Retina (tissue), 1 donor: Measurements from ENCODE around the gene SIX1.

Source experiments
- DNase-seq: peaks from one replicate; pipeline ENCODE4 v3.0.0-alpha.2; 2016

SIX1 gene

DNA sequence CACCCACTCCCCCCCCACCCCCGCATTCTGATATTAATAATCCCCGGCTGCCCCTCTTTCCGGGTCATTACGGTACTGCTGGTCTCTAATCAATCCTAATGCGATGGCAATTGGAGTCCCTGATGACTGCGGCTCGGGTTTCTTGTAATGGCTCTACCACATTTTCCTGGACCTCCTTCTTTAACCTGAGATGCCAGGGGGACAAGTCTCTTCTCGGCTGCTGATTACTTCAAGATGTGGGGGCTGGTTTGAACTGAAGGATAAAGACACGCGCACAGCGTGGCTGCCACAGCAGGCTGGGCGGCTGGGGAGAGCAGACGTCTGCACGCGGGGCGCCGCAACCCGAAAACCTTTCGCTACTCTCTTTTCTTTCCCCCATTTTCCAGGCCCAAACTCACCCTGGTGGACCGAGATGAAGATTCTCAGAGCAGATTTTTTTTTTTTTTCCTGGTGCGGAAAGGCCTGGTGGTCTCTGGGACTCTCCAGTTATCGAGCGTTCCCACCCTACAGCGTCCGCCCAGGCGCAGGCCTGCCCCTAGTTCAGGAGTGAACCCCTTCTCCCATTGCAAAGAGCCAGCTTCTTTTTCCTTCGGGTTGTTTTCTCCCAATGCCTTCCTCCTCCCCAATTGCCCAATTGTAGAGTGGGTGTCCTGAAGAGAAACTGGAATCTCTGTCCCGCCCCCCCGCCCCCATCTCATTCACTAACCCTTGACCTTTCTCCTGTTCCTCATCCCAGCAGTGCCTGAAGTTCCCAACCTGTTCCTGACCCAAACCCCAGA lies 6.0 kb upstream of the SIX1 start:
- DNase-seq, result peak; percentile 70

DNA sequence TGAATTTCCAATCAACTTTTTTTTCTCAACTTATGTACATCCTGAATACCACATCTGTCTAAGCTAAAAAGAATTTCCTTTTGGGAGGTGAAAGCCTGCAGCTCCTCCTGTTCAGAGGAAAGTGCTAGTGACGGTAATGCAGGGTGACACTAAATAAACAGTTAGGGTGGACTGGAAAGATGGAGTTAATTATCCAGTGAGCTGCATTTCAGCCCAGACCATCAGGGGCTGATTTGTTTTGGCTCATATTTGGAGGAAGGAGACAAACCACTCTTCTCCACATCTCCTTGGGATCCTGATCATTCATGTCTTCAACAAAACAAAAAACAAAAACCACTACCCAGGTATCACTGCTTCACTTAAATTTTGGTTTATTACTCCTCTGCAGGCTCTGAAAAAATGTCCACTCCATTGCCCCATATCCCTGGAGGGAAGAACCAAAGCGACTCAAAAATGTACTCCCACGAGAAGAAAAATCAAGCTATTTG lies 5.1 kb upstream of the SIX1 start:
- peak; percentile 55 for DNase-seq

DNA sequence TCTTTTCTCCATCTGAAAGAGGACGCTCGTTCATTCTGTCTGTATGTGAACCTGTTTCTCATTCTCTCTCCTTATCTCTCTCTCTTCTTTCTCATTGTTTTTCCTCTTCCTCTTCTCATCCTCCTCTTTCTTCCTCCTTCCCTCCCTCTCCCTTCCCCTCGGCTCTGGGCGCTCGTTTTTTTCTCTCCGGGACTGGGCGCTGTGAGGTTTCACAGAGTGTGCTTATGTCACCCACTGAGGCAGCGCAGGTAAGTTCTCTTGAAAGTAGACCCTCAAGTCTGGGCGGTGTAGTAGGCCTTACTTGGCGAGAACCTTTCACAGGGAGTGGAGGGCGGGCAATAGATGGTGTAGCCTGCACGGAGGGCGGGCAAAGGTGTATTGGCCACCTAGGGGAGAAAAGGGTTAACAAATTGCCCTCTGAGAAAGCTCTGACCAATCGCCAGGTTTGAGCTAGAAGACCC lies 4.5 kb upstream of the SIX1 start:
- no peak for DNase-seq

DNA sequence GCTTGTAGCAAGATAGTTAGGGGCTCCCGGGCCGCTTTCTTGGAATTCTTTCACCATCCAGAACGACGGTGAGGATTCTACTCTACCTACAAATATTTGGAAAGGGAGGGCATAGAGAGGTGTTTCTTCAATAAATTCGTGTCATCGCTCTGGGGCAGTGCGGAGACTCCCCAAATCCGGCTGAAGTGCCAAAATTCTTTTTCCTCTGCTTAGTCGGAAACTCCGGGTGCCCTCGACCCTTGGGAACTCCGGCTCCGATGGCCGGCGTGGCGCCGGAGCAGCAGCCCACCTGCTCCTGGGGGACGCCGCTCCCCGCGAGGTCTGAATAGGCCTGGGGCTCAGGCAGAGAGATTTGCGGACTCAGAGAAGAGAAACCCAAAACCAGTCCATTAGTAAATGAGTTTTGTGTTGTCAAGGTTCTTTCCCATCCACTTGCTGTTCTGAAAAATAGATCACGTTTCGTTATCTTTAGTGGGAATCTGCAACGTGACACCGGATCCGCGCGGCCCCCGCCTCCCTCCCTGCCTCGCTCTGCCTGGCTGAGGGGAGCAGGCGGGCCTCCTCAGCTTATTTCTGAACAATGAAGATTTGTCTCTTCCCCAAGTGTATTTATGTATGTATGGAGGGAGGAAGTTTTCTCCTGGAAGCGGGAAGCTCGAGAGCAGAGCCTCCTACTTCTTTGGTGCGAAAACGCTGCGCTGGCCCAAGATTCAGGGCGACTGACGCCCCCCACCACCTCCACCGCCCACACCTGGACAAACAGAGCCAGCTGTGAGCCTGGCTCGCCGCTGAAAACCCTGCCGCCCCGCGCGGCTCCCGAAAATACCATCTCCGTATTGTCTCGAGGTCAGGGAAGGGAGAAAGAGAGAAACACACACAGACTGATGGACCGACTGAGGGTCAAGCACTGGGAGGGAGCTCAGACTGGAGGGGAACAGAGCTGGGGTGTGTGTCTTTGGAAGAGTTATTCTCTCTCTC lies 3.7 kb upstream of the SIX1 start:
- peak; percentile 71 for DNase-seq

DNA sequence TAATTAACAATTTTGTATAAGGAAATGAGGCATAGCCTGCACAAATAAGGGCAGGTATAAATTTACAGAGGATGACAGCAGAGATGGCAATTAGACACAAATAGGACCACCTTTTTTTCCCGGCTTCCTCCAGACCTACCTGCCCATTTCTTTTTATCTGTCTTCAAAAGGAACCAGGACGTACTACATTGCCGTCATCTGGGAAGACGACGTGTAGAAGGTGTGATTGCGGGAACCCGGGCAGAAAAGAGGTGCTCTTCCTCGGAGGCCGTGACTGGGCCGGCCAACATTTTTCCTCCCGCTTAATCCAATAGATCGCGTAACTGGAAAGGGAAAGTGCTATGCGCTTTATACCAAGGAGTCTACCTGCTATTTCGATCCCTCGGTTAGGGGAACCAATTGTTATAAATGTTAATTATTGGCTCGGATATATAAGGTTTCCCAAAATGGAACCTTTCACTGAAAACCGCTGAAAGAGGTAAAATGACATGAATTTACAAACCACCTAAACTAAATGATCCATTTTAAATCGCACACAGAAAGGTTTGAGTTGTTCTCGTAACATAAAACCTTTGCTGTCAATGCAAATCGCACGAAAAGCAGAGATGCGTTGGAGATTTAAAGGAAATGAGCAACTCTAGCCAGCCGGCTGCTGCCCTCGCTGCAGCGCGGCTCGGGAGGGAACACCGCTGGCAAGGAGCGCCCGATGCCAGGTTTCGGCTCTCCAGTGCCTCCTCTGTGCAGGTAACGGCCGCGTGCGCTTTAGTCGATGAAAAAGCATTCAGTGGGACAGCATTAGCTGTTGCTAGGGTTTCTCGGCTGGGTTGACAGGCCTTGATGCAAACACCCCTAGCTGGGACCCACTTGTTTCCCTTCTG lies 2.8 kb upstream of the SIX1 start:
- DNase-seq, result peak; percentile 81

DNA sequence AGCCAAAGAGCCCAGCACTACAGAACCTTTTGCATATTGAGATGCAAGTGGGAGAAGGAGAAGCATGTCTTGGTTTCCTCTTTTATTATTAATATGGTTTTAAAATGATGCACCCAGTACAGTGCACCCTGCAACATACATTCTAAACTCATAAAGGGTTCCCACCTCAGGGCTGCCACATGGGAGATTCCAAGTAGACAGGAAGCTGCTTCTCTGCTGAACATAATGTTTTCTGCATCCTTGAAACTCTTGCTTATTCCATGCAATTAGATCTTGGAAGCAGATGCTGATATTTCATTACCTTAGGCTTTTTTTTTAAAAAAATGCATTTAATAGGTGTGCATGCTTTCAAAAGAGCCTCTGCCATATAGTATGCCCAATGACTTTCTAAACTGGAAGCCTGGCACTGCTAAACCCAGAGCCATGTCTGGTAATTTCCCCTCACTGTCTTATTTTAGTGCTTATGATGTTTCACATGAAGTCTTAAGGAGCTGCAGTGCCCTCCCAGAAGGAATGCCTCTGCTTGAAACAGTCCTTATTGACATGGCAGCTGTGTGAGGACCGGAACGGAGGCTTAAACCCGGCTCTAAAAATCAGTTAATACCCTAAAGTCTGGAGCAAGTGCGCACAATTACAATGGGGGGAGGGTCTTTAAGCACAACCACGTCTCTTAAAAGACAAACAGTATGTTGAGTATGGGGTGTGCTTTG lies 2.0 kb upstream of the SIX1 start:
- DNase-seq, result peak; percentile 39

DNA sequence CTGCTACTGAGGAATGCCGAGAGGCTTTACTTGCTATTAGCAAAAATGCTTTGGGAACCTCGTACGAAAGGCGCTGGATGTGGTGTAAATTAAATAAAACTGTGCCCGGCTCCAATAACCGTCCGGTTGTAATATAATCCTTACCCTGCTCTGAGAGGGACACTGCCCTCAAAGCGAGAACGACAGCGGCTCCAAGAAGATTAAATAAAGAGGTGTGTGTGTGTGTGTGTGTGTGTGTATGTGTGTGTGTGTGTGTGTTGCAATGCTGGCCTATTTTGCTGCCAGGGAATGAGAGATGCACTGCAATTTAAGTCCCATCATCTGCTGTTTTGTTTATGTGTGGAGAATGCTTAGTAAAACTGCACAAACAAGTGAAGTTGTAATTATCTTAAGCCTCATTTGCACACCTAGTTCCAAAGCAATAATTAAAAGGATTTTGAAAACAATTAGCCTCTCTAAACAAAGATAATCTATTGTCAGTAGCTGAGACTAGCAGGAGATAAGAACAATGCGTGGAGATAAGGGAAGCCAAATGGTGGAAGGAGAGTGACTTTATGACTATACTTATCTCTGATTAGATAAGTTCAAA lies 1.2 kb upstream of the SIX1 start:
- DNase-seq, result peak; percentile 61

DNA sequence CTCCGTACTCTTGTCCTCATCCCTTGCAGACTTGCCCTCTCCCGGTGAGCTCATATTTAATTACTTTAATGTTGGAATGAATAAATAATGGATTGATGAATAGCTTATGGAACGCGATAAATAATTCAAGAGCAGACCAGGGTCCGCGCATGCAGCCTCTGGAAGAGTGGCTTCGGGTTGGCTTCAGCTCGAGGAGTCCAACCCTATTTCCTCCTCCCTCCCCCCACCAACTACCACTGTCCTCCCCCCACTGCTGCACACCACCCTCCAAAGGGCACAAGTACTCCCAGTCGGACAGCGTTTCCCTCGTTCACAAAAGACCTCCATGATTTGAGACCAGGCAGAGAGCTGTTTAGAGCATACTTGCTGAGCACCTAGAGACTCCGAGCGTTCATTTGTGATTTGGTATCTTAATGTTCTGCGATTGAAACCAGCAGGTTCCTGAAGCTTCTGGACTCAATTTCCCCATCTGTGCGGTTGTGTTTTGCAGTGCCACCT lies 647 bp upstream of the SIX1 start:
- DNase-seq, result peak; percentile 59

DNA sequence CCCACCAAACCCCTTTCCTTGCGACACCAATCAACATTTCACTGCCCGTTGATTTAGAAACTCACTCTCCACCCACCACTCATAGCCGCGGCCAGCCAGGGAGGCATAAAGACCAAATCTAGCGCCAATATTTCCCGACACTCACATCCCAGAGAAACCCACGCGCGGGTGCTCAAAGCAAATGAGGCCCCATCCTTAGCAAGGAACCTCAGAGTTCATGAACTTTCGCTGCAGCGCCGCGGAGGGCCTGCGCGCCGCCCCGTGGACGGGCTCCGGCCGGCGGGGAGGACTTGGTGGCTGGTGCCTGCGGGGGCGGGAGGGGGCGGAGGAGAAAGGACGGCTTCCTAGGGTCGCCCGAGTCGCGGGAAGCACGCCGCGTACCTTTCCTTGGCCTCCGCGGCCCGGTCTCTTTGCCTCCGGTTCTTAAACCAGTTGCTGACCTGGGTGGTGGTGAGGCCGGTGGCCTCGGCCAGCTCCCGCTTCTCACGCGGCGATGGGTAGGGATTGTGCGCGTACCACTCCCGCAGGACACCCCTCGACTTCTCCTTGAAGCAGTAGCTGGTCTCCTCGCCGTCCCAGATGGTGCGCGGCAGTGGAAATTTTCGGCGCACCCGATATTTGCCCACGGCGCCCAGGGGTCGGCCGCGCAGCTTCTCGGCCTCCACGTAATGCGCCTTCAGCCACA lies 886 bp downstream of the SIX1 start:
- DNase-seq, result no peak

DNA sequence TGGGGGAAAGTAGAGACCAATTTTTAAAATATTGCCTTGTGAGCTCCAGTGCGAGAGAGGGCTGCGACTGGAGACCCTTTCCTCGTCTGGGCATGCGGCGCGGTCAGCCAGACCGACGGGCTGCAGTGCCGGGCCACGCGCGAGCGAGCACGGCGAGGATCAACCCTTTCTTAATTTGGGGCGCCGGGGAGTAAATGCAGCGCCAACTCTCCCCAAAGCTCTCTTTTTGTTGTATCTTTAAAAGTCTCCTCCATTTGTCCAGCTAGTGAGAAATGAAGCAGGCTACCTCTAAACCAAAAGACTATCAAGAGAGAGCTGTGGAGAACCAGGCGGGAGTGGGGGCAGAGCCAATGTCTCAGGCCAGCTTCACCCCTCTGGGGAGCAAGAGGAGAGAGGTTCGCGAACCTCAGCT lies 1.4 kb downstream of the SIX1 start:
- peak; percentile 76 for DNase-seq

DNA sequence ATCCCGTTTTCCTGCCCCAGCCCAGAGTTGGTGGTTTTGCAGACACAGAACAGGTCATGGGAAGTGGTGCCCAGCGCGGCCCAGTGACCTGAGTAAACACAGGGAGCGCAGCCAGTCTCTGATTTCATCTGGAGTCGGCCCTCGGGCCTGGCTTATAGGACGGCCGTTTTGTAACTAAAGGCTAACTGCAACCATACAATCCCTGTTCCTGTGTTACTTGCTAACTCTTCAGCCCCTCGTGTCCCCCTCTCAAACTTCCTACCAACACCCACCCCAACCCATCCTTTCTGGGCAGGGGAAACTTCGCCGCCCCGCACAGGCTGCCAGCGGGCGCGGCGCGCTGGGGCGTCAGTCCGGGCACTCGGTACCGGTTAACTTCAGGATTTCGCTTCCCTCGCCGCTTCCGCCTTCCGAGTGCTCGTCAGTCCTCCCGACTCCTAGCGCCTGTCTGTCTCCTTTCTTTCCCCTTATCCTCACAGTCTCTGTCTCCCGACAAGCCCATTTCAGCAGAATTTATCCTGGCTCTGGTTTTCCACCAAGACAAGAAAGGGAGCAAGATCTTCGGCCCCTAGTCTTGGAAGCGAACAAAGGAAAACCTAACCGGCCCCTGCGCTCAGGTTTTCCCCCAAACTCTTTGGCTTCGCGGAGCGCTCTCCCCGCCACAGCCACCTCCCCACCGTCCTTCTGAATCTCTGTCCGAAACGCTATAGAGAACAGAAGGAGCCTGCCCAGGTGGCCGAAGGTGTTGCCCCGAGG lies 2.0 kb downstream of the SIX1 start:
- DNase-seq, result peak; percentile 76

DNA sequence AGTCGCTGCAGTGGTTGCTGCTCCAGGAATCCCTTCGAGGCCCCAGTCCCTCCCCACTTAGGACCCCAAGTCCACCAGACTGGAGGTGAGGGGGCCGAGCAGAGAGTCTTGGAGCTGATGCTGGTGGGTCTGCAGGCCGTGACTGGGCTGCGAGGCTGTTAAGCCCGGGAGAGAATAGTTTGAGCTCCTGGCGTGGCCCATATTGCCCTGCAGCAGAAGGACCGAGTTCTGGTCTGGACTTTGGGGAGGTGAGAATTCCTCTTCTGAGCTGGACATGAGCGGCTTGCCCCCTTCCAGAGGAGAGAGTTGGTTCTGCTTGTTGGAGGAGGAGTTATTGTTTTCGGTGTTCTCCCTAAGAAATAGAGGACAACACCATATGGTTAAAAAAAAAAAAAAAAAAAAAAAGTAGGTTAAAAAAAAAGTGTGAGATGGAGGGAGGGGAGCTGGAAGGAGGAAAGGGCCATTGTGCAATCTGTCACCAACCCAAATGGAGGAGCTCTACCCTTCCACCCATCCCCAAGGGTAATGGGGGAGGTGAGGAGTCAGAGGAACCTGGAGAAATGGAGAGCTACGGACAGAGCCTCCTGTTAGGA lies 3.0 kb downstream of the SIX1 start:
- DNase-seq, result peak; percentile 62

DNA sequence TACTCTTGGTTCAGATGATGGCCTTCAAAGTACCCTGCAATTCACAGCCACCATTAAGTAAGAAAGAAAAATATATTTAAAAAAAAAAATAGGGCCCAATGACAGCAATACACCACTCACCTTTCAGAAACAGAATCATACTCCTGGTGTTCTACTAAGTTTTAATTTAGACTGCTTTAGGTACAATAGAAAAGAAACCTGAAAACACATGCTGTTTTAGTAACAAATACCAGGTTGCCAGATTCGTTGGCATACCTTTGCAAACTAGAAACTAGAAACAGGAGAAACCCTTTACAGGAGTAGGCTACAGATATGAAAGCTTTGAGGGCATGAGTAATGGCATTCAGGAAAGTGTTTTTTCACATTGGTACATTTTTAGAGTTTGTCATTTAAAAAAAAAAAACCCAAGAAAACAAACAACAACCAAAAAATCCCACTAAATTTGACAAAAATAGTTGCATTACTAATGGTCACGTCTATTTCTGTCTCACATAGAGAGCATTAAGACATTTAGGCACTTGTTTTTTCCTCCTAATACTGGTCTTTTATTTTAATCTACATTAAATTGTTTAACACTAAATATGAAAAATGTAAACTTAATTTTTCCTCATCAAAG lies 4.0 kb downstream of the SIX1 start:
- DNase-seq, result no peak

DNA sequence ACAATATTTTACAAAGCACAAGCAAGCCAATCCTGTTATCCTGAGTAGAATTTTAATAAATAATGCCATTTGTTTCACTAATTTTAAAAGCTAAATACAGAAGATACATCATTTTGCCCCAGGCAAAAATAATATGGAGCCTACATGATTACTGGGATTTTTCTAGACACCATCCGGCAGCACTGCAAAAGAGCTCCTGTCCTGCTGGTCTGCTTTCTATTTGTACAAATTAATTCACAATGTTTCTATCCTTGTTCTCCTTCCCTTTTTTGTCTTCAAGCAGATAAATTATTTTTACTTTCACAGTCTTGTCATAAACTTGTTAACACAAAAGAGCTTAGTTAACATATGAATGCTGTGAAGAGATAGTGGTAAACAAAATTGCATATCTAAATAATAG lies 4.6 kb downstream of the SIX1 start:
- no peak for DNase-seq

DNA sequence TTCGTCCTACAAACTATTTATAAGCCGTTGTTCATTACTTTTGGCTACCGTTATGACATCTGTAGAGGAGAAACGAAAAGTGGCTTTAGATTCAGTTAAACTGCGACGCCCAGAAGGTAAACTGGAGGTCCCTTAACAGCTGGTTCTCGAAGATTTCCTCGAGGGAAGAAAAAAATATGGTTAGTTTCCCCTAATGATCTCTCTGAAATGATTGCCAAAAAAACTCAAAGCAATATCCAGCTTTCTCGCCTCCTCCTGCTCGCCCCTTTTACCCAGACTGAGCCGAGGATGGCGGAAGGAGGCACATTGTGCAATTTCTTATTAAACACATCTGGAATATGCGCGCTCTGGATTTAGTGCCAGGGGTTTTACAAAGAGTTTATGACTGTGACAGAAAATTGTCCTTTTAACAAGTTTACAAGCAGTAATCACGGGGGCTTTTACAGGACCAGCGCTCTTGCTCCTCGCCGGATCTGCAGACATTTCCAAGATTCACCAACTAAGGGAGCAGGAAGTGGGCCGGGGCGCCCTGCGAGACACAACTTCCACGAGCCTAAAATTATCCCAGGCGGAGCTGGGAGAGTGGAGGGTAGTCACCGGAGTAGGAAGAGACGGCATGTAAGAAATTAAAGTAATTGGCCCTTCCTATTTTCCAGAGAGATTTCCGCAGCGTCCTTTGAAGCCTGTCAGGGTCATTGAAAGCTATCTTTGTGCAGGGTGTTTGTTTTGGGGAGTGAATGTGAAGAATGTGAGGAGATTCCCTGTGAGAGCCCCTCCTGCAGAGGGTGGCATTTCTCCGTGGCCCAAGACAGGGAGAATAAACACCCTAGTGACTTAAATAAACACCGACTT lies 5.6 kb downstream of the SIX1 start:
- peak; percentile 64 for DNase-seq

DNA sequence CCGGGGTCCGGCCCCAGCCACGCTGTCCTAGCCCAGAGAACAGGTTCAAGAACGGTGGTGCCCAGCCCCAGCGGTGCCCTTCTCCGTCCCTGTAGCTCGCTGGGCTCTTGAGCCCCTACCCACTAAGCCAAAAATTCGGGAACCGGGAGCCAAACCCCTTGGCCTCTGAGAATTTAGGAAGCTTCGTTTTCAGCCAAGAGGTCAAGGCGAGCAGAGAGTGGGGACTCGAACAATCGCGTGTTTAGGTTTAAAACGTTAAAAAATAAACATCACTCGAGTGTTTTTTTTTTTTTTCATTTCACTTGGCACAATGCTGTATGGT lies 6.2 kb downstream of the SIX1 start:
- DNase-seq, result no peak

DNA sequence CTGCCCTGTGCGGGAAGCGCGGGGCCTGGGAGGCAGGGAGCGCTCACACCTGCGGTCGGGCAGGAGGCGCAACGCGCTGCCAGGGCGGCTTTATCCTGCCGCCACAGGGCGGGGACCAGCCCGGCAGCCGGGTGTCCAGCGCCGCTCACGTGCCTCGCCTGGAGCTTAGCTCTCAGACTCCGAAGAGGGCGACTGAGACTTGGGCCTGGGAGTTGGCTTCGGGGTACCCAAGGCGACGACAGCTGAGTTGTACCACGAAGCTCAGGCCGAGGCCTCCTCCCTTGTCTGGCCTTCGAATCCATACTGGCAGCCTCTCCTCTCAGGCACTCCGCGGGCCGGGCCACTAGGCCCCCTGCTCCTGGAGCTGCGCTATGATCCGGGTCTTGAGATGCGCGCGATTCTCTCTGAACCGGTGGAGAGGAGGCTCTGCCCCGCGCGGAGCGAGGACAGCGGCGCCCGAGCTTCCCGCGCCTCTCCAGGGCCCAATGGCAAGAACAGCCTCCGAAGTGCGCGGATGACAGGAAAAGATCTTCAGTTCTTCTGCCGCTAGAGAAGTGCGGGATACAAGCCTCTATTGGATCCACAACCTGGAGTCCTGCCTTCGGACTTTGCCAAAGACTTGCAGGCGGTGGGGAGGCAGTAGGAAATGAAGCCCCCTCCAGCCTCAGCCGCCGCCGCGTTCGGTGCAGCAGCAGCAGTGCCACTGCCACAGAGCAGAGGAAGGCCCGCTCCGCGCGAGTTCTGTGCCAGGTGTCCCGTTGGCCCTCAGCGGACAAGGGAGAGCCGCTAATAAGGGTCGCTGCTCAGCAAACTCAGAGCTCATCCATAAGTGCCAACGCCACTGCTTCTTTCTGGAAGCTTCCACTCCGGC lies 6.8 kb downstream of the SIX1 start:
- peak; percentile 83 for DNase-seq
